Spinal cord (tissue), 10 donors: ENCODE data around the gene CUL4A. TPM values are rescaled to one million over a fixed set of nuclear protein-coding genes. Genes with fewer than 3 reads are reported as not detected.

Experiments used
- DNase-seq, 6 donors: peaks; one replicate each; pipeline versions ENCODE4 v3.0.0 to v3.0.0-alpha.2; 2013 to 2015; ENCODE audit warnings: low spot score in 6 of 6, low read depth in 4 of 6
- H3K27ac ChIP-seq: one replicate; pipeline ENCODE4 v1.5.1; 2013; ENCODE audit warnings: low read depth, low read length, control low read depth
- H3K27me3 ChIP-seq: one replicate; pipeline ENCODE4 v1.6.1; 2013; ENCODE audit warnings: low read length; ENCODE audit not compliant: control insufficient read depth, insufficient read depth
- H3K36me3 ChIP-seq: one replicate; pipeline ENCODE4 v1.6.1; 2013; ENCODE audit warnings: low read length; ENCODE audit not compliant: control insufficient read depth, insufficient read depth
- H3K4me1 ChIP-seq: one replicate; pipeline ENCODE4 v1.6.1; 2013; ENCODE audit warnings: low read length; ENCODE audit not compliant: control insufficient read depth, insufficient read depth
- H3K4me3 ChIP-seq: one replicate; pipeline ENCODE4 v1.5.1; 2013; ENCODE audit warnings: low read depth, low read length, control low read depth
- H3K9me3 ChIP-seq: one replicate; pipeline ENCODE4 v1.6.1; 2013; ENCODE audit warnings: low read length; ENCODE audit not compliant: control insufficient read depth, insufficient read depth
- WGBS: methylation state at CpG from one replicate; pipeline ENCODE4 v1.1.5; 2013; ENCODE audit warnings: missing lambda C conversion rate; ENCODE audit not compliant: insufficient coverage; 5-methylcytosine and 5-hydroxymethylcytosine counted together
- polyA plus RNA-seq, 2 donors: library from polyadenylated mRNA; unstranded; fragments of 120-200 nt; gene quantifications; one replicate each; pipeline ENCODE4 v1.2.1, GENCODE V29; 2013; ENCODE audit not compliant: insufficient read length in 2 of 2
- total RNA-seq, 2 donors: library from RNA; depleted of rRNA in 1 of 2; stranded (reverse); fragments of 120-200 nt in 1 of 2; fragments of >200 nt in 1 of 2; gene quantifications; one replicate each; pipeline versions ENCODE4 v1.2.3 to v1.2.4, GENCODE V29; 2013 to 2014
- donor health status: healthy.

Gene CUL4A
- total and polyA plus RNA-seq, 4 donors, result 45.3 to 64.5 (median 55.3) TPM

DNA sequence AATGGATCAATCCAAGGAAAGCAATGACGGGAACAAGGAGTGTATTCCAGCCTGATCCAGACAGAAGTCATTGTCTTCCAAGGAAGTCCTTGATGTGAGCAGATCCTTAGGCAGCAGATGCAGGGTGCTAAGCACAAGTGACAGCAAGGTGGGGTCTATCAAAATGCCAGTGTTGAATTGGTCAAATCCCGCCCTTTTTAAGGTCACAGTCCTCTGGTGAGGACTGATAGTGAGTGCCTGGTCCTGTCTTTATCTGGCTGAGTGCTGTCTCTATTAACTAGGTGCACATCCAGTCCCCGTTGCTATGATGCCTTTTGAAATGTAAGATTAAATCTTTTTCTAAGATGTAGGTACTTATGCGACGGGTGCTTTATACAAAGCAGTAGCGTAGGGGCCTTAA, 86.4 kb downstream of the CUL4A start:
- Histone ChIP-seq H3K27ac (no peak overlapping the region), H3K4me1 (peaks cover 20% of the 10 kb centered on the region), H3K9me3 (no peaks in the 10 kb centered on the region), H3K4me3 (no peak overlapping the region), H3K36me3 (no peaks in the 10 kb centered on the region), H3K27me3 (peaks cover 7% of the 10 kb centered on the region)
- no peak for DNase-seq
- 85% methylated on average over 3 of the region's 6 CpGs for WGBS

GRCh38 chr13:113296823-113297369, 87.5 kb downstream of the CUL4A start, which contains the start of gene LAMP1:
Gene LAMP1, plus strand, starts transcription at chr13:113297239. Its CDS starts 196 bp downstream, at chr13:113297435.
- Histone ChIP-seq H3K4me1 (peaks cover 20% of the 10 kb centered on the region), H3K9me3 (no peaks in the 10 kb centered on the region), H3K27ac (peak within 1 kb of the TSS; percentile 84), H3K4me3 (peak within 1 kb of the TSS; percentile 86), H3K27me3 (peaks cover 7% of the 10 kb centered on the region), H3K36me3 (peaks cover 2% of the 10 kb centered on the region)
- DNase-seq, result peak; percentile 94 to 99 (median 97)
- under 1% methylated on average over 74 of the region's 74 CpGs for WGBS

GRCh38 chr13:113297370-113298042, 88.1 kb downstream of the CUL4A start:
- peak in 1 of 6 donors; percentile 1 for DNase-seq
- under 1% methylated on average over 54 of the region's 58 CpGs for WGBS
- no peak overlapping the region for H3K27ac ChIP-seq
- H3K4me3 ChIP-seq, result peak overlapping the region; percentile 71
- peaks cover 4% of the 10 kb centered on the region for H3K36me3 ChIP-seq
- H3K9me3 ChIP-seq, result no peaks in the 10 kb centered on the region
- peaks cover 20% of the 10 kb centered on the region for H3K4me1 ChIP-seq
- peaks cover under 1% of the 10 kb centered on the region for H3K27me3 ChIP-seq

GRCh38 chr13:113298043-113298945, 88.9 kb downstream of the CUL4A start:
- peak overlapping the region; percentile 71 for H3K4me3 ChIP-seq
- H3K27ac ChIP-seq, result no peak overlapping the region
- H3K4me1 ChIP-seq, result peaks cover 20% of the 10 kb centered on the region
- 60% methylated on average over 12 of the region's 19 CpGs for WGBS
- H3K9me3 ChIP-seq, result no peaks in the 10 kb centered on the region
- H3K27me3 ChIP-seq, result no peaks in the 10 kb centered on the region
- no peak for DNase-seq
- H3K36me3 ChIP-seq, result peaks cover 6% of the 10 kb centered on the region

- H3K27me3 ChIP-seq, result no peaks in the 10 kb centered on the region
- DNase-seq, result no peak
- peaks cover 20% of the 10 kb centered on the region for H3K4me1 ChIP-seq
- peaks cover 6% of the 10 kb centered on the region for H3K36me3 ChIP-seq
- no peak overlapping the region for H3K4me3 ChIP-seq
- 96% methylated on average over 4 of the region's 7 CpGs for WGBS
- H3K9me3 ChIP-seq, result no peaks in the 10 kb centered on the region
- H3K27ac ChIP-seq, result no peak overlapping the region
These were observed 90.5 kb downstream of the CUL4A start for GRCh38 chr13:113299951-113300350.

DNA sequence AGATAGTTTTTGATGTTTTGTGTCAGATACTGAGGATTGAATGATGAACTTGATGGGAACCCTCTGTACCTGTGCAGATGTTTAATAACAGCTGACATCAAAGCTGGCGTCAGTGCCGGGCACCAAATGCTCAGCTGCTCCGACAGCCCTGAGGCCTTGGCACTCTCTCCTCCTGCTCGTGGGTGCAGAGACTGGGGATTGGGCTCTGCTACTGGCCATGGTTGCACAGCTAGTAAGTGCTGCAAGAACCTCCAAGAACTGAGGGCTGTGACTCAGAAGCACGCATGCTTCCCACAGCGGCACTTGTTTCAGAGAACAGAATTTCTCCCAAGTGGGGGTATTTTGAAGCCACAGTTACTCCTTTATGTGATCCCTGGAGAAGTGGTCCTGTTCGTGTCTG, 93.6 kb downstream of the CUL4A start:
- no peak overlapping the region for H3K4me3 ChIP-seq
- WGBS, result 94% methylated on average over 7 of the region's 7 CpGs
- DNase-seq, result no peak
- H3K4me1 ChIP-seq, result peaks cover 6% of the 10 kb centered on the region
- no peaks in the 10 kb centered on the region for H3K27me3 ChIP-seq
- H3K27ac ChIP-seq, result no peak overlapping the region
- no peaks in the 10 kb centered on the region for H3K9me3 ChIP-seq
- H3K36me3 ChIP-seq, result peaks cover 13% of the 10 kb centered on the region

GRCh38 chr13:113304121-113304520, 94.7 kb downstream of the CUL4A start:
- Histone ChIP-seq H3K36me3 (peaks cover 13% of the 10 kb centered on the region), H3K27ac (no peak overlapping the region), H3K27me3 (no peaks in the 10 kb centered on the region), H3K9me3 (no peaks in the 10 kb centered on the region), H3K4me1 (no peaks in the 10 kb centered on the region), H3K4me3 (no peak overlapping the region)
- no peak for DNase-seq
- WGBS, result 96% methylated on average over 4 of the region's 7 CpGs

GRCh38 chr13:113305208-113305607, 95.8 kb downstream of the CUL4A start:
- no peak overlapping the region for H3K4me3 ChIP-seq
- DNase-seq, result no peak
- no peaks in the 10 kb centered on the region for H3K9me3 ChIP-seq
- H3K36me3 ChIP-seq, result peaks cover 20% of the 10 kb centered on the region
- H3K27ac ChIP-seq, result no peak overlapping the region
- no peaks in the 10 kb centered on the region for H3K27me3 ChIP-seq
- no peaks in the 10 kb centered on the region for H3K4me1 ChIP-seq
- WGBS, result 96% methylated on average over 5 of the region's 7 CpGs

- Histone ChIP-seq H3K9me3 (no peaks in the 10 kb centered on the region), H3K4me1 (no peaks in the 10 kb centered on the region), H3K36me3 (peaks cover 37% of the 10 kb centered on the region), H3K27me3 (no peaks in the 10 kb centered on the region), H3K4me3 (no peak overlapping the region), H3K27ac (no peak overlapping the region)
- no peak for DNase-seq
These were observed 98.1 kb downstream of the CUL4A start for GRCh38 chr13:113307491-113307890.
